ENCODE data around the gene KRT1.

GRCh38 chr12:52696588-52696987, 16.4 kb upstream of the KRT1 start:
- TF ChIP-seq POLR2A (IDR thresholded peaks at IDR 0.05), result no peak
- no peak for TF ChIP-seq CTCF (IDR thresholded peaks at IDR 0.05)
